GM18505 (cell line): ENCODE results near the gene SRXN1.

Source experiments
- ATAC-seq: cut with Tn5 transposase; IDR thresholded peaks from one replicate; pipeline ENCODE4 v1.9.1; 2021; ENCODE audit not compliant: unreplicated experiment
- POLR2A ChIP-seq: IDR thresholded peaks from 4 replicates; pipeline ENCODE4 v1.6.1; 2011; ENCODE audit warnings: borderline replicate concordance; ENCODE audit not compliant: insufficient read depth, insufficient read length; ENCODE audit errors: extremely low read depth

Gene SRXN1

DNA sequence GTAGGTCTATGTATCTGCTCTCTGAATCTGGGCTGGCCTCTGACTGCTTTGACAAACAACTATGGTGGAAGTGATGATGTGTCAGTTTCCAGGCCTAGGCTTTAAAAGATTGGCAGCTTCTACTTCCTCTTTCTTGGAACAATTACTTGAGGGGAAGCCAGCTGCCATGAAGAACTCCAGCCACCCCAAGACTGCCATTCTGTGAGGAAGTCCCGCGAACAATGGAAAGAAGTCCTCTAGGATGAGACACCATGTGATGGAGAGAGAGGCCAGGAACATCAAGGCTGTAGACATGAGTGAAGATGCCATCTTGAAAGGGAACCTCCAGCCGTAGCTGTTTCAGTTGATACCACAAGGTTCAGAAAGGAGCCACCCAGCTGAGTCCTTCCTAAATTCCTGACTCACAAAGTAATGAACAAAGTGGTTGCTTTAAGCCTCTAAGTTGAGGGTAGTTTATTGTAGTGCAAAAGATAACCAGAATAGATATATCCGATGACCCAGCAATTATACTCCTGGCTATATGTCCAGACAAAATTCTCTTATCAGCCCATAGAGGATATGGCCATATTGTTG, 27.6 kb downstream of the SRXN1 start:
- no peak for ATAC-seq

DNA sequence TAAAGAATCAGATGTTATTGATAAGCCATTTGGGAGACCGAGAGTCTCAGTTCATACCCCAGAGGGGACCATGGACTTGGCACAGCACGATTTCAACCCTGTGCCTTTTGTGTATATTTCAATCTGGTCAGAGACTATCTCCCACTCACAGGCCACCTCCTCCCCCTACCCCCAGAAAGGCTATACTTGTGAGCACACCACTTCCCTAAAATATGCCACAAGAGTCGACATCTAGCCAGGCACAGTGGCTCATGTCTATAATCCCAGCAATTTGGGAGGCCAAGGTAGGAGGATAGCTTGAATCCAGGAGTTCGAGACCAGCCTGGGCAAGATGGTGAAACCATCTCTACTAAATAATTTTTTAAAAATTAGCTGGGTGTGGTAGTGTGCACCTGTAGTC, 29.3 kb downstream of the SRXN1 start:
- ATAC-seq = no peak
- no peak for TF ChIP-seq POLR2A

More for the DNA sequence above, 27.6 kb downstream of the SRXN1 start:
- no peak for TF ChIP-seq POLR2A

DNA sequence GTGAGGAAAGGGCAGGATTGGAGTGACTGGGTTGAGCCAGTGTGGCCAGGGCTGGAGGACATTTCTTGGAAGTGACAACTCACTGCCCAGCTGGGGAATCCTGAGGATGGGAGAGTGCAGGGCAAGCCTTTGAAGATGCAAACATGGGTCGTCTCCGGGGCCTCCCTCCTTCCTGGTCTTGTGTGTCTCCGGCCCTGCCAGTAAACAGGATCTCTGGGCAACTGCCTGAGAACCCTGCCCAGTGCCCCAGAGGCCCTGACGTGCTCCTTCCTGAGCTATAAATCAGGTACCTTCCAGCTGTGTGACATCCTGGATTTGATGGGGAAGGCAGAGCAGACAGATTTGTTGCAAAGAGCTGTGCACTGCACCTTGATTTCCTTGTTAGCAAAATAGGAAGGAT, 30.0 kb downstream of the SRXN1 start:
- ATAC-seq = no peak
- no peak for TF ChIP-seq POLR2A

DNA sequence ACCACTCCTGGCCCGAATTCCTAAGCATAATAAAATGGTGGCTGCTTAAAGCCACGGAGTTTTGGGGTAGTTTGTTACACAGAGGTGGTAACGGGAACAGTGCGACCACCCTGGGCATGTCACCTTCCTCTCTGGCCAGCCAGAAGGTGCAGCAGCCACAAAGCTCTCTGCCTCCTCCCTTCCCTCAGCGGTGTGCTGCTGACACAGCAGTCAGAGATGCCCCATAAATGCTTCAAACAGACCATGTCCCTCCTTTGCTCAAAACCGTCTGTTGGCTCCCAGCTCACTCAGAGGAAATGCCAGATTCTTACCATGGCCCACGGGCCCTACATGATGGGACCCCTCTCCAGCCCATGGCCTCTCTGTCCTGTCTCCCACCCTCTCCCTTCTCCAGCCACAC, 30.8 kb downstream of the SRXN1 start:
- no peak for TF ChIP-seq POLR2A

DNA sequence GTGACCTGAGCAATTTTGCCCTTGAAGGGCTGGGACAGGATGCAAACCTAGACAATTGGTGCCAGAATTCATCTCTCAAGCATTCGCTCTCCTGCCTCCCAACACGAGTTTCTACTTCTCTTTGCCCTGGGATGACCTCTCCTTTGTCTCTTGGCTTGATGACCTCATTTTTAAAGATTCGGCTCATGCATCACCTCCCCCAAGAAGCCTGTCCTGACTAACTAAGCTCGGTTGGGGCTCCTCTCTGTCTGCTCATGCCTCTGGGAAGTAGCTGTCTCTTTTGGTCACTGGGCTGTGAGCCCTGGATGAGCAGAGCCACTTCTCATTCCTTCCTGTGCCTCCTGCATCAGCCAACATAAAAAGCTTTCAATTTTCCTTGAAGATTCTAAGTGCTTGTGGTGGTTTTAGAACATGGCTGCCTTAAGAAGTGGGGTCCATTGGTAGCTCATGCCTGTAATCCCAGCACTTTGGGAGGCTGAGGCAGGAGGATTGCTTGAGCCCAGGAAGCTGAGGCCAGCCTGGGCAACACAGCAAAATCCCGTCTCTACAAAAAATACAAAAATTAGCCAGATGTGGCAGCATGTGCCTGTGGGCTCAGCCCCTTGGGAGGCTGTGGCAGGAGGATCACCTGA, 31.8 kb downstream of the SRXN1 start:
- TF ChIP-seq POLR2A = no peak
- ATAC-seq = no peak

More for the DNA sequence above, 30.8 kb downstream of the SRXN1 start:
- ATAC-seq = no peak

DNA sequence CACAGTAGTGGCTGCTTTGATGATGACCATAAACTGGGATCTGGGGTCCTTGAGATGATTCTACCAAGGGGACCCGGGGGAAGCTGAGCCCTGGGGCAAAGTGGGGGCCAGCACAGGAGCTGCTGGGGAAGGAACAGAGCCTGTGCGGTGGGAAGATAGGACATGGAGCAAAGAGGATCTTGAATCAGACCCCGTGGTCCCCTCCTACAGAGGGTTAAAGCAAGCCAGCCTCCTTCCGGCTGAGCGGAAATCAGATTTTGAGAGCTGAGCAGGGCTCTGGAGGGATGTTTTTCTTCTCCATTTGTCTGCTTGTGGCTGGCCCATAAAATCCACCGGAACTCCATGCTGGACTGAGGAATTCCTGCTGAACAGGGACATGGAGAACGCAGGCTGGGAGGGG, 32.8 kb downstream of the SRXN1 start:
- TF ChIP-seq POLR2A = no peak
- no peak for ATAC-seq

DNA sequence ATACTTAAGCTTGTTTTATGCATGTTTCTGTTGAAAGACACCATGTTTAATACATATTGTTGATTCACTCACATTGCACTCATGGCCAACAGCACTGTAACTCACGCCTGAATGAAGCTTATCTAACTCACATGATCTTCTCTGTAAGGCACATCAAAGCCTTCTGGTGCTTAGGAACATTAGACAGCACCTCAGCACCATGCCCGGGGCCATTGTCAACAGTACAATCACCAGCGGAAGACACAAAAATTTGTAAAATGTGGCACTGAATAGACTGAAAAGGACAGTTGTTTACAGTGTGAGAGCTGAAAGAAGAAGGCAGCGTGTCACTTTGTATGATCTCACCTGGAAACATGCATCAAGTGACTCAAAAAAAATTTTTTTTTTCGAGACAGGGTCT, 34.0 kb downstream of the SRXN1 start:
- TF ChIP-seq POLR2A = no peak
- no peak for ATAC-seq

DNA sequence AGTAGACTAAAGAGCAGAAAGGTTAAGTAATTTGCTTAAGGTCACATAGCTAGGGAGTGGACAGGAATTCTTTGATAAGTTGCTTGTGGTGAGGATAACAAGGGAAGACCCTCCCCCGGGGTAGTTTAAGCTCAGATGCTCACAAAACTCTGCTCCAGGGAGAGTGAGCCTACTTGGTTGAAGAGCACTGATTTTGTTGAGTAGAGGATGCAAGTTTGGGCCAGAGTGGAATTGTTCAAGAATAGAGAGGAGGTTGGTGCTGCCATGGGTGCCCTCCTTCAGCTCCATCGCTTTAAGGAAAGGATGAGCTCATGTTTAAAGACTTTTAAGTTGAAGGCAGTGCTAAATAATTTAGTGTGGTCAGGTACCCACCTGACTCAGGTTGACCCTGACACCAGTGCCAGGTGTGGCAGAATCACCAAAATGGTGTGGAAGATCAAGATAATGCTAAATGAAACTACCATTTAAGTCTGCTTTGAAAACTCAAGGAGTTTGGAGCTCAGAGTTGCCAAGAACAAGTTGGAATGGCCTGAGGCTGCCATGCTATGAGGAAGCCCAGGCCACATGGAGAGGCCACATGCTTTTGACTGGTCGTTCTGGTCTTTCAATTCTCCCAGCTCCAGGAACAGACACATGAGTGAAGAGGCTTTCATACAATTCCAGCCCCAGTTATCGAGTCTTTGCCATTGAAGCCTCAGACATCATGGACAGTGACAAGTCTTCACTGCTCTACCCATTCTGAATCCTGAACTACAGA, 34.9 kb downstream of the SRXN1 start:
- ATAC-seq = no peak
- no peak for TF ChIP-seq POLR2A

DNA sequence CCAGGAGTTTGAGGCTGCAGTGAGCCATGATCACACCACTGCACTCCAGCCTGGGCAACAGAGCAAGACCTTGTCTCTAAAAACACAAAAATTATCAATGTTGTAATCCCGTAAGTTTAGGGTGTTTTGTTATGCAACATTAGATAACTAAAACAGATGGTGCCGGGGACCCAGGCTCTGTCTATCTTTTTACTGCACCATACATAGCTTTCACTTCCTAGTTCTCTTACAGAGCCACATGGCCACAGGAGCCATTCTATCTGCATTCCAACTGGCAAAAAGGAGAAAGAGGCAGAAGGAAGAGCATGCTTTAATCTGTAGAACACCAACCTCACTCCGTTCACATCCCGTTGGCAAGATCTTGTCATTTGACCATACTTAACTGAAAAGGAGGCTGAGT, 37.5 kb downstream of the SRXN1 start:
- TF ChIP-seq POLR2A = no peak
- ATAC-seq = no peak

DNA sequence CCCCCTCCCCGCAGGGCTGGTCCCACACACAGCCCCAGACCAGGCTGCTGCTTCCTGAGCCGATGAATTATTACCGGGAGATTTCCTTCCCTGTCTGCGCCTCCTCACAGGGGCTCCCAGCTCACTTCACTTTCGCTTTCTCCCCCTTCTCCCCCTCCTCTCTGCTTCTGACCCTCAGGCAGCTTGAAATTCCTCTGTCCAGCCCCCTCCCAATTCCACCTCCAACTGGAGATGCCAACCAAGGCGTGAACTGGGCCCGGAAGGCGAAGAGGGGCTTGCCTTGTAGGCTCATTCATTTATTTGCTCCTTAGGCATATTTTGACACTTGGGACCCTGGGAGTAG, 41.2 kb downstream of the SRXN1 start:
- no peak for TF ChIP-seq POLR2A
- no peak for ATAC-seq

DNA sequence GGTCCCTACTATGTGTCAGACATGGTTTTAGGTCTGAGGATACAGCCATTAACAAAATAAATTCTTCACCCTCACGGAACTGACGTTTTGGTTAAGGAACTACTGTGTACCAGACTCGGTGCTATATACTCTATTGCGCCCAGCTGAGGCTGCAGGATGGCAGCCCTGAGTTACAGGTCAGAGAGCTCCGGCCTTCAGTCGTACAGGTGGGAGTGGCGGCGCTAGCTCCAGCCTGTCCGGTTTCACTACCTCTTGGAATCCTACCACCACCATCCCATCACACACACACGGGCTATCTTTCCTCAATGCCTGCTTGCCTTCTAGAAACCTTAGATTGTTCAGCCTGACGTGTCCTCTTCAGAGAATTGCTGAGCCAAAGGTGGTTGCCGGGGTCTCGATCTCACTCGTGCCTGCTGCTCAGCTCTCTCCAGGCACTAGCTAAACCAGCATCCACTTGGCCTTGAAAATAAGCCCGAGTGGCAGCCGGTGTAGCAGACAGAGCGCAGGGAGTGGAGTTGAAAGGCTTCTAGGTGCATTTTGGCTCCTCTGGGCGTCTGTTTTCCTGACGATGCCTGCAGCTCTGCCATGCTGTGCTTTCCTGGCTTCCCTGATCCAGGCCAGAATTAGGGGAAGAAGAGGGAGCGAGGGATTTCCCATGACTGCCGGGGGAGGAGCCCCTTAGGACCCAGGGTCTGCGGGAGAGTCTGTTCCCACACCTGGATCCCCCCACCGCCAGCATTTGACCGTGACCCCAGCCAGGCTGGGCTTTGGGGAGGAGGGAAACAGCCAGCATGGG, 41.8 kb downstream of the SRXN1 start:
- TF ChIP-seq POLR2A = no peak
- ATAC-seq = no peak

DNA sequence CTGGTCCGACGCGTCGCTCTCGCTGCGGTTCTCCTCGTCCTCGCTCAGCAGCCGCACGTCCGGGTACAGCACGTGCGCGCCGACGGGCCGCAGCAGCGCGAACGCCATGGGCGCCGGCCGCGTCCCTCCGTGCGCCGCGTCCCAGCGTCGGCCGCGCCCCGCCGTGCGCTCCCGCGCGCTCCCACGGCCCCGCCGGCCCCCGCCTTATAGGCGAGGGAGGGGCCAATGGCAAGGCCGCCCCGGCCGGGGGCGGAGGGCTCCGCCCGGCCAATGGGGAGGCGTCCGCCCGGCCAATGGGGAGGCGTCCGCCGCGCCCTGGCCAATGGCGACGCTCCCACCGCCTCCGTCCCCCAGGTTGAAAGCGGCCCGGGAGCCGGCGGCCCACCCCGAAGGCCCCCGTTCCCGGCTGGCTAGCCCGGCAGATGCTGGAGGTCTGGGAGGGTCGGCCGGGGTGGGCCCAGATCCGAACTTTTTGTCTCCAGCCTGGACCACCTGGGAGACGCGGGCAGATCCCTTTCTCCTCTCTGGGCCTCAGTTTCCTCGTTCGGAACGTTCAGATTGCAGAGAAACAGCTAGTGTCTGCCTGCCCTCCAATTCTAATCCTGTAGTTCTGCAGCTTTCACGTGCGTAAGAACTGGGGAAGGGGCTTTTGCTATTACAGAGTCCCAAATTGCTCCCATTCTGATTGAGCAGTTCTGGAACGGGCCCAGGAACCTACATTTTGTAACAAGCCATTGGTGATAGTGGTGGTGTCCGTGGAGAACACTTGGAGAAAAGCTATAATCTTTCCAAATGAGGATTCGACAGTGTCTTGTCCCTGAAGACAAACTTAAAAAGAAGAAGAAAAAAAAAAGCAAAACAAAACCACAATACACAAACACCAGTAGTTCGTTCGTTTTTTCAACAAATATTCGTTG, 42.6 kb downstream of the SRXN1 start, which contains the start of gene TCF15:
Gene TCF15, minus strand, starts transcription at position 180 of the 917 bp plus-strand sequence. Its CDS starts 72 bp downstream, at position 108.
- ATAC-seq = no peak

More for the DNA sequence above, 42.6 kb downstream of the SRXN1 start, which contains the start of gene TCF15:
- no peak for TF ChIP-seq POLR2A
